SIG-M5 (cell line): Measurements from ENCODE around the gene DNAH3.
"Not testable (repeated sequence)": the region's sequence is repeated elsewhere in the genome, so short reads cannot be mapped to it uniquely, and the experiment has no call there.

Source experiments
- DNase-seq: peaks from one replicate; lab custom pipeline; 2025; lab: John Stamatoyannopoulos, UW

DNAH3 gene

GRCh38 chr16:21128991-21129390, 21.7 kb downstream of the DNAH3 start:
- no peak for DNase-seq

- DNase-seq: no peak
Measured at GRCh38 chr16:21126518-21126917, 24.1 kb downstream of the DNAH3 start.

GRCh38 chr16:21125191-21125590, 25.5 kb downstream of the DNAH3 start:
- DNase-seq: no peak

- DNase-seq: no peak
Measured at GRCh38 chr16:21120976-21121520, 29.6 kb downstream of the DNAH3 start.

GRCh38 chr16:21117567-21117966, 33.1 kb downstream of the DNAH3 start:
- no peak for DNase-seq

GRCh38 chr16:21116148-21116693, 34.4 kb downstream of the DNAH3 start:
- DNase-seq: no peak

GRCh38 chr16:21115551-21115950, 35.1 kb downstream of the DNAH3 start:
- not testable (repeated sequence) for DNase-seq

- DNase-seq: no peak
Measured at GRCh38 chr16:21103941-21104860, 46.4 kb downstream of the DNAH3 start.

GRCh38 chr16:21101631-21102420, 48.8 kb downstream of the DNAH3 start:
- no peak for DNase-seq

- no peak for DNase-seq
Measured at GRCh38 chr16:21100447-21100846, 50.2 kb downstream of the DNAH3 start.

GRCh38 chr16:21097151-21097550, 53.5 kb downstream of the DNAH3 start:
- no peak for DNase-seq

GRCh38 chr16:21094719-21095118, 55.9 kb downstream of the DNAH3 start:
- DNase-seq: not testable (repeated sequence)

GRCh38 chr16:21092951-21093350, 57.7 kb downstream of the DNAH3 start:
- DNase-seq: no peak

GRCh38 chr16:21088646-21089538, 61.8 kb downstream of the DNAH3 start:
- no peak for DNase-seq

GRCh38 chr16:21088143-21088542, 62.5 kb downstream of the DNAH3 start:
- no peak for DNase-seq

- no peak for DNase-seq
Measured at GRCh38 chr16:21084631-21085225, 65.9 kb downstream of the DNAH3 start.

- no peak for DNase-seq
Measured at GRCh38 chr16:21083729-21084268, 66.8 kb downstream of the DNAH3 start.

- DNase-seq: no peak
Measured at GRCh38 chr16:21081329-21081728, 69.3 kb downstream of the DNAH3 start.

GRCh38 chr16:21078563-21078962, 72.1 kb downstream of the DNAH3 start:
- DNase-seq: no peak

- no peak for DNase-seq
Measured at GRCh38 chr16:21076186-21076883, 74.3 kb downstream of the DNAH3 start.
